Astrocyte (in vitro differentiated cells and primary cell): Measurements from ENCODE around the gene ITK. TPM values are rescaled to one million over a fixed set of nuclear protein-coding genes. Genes with fewer than 3 reads are reported as not detected.

Experiments
- DNase-seq: peaks from one replicate; pipeline ENCODE4 v3.0.0-alpha.2; 2010; ENCODE audit warnings: low read depth
- FAIRE-seq: peaks from 2 replicates; lab custom pipeline; 2011; peaks lifted over from hg19 to GRCh38; lab: Jason Lieb, UNC
- H2AFZ ChIP-seq: 2 replicates; pipeline ENCODE4 v1.6.0; 2012; ENCODE audit warnings: low read depth, low read length, inconsistent platforms
- H3K27ac ChIP-seq: 2 replicates; pipeline ENCODE4 v1.5.1; 2011; ENCODE audit warnings: low read depth, low read length, inconsistent platforms
- H3K27me3 ChIP-seq: 2 replicates; pipeline ENCODE4 v1.6.0; 2011; ENCODE audit warnings: low read length, inconsistent platforms; ENCODE audit not compliant: insufficient read depth
- H3K36me3 ChIP-seq: 2 replicates; pipeline ENCODE4 v1.5.1; 2011; ENCODE audit warnings: low read length, inconsistent platforms; ENCODE audit not compliant: insufficient read depth
- H3K4me1 ChIP-seq: 2 replicates; pipeline ENCODE4 v1.5.1; 2011; ENCODE audit warnings: low read length, inconsistent platforms; ENCODE audit not compliant: insufficient read depth
- H3K4me2 ChIP-seq: 2 replicates; pipeline ENCODE4 v1.6.0; 2012; ENCODE audit warnings: low read length, inconsistent platforms
- H3K4me3 ChIP-seq: 2 replicates; pipeline ENCODE4 v1.5.1; 2011; ENCODE audit warnings: low read depth, mild to moderate bottlenecking, low read length, inconsistent platforms; ENCODE audit not compliant: insufficient read depth
- H3K79me2 ChIP-seq: 2 replicates; pipeline ENCODE4 v1.6.0; 2012; ENCODE audit warnings: mild to moderate bottlenecking, low read length, inconsistent platforms; ENCODE audit not compliant: insufficient read depth
- H3K9ac ChIP-seq: 2 replicates; pipeline ENCODE4 v1.6.0; 2012; ENCODE audit warnings: mild to moderate bottlenecking, low read length, inconsistent platforms
- H3K9me3 ChIP-seq: 2 replicates; pipeline ENCODE4 v1.5.1; 2012; ENCODE audit warnings: low read depth, mild to moderate bottlenecking, low read length, inconsistent platforms; ENCODE audit not compliant: insufficient read depth
- H4K20me1 ChIP-seq: 2 replicates; pipeline ENCODE4 v1.6.0; 2012; ENCODE audit warnings: low read length, inconsistent platforms; ENCODE audit not compliant: insufficient read depth
- H3K27ac Mint-ChIP-seq: one replicate; pipeline ENCODE4 v1.8.0; 2021; ENCODE audit warnings: mild to moderate bottlenecking, mixed read lengths; ENCODE audit not compliant: unreplicated experiment
- H3K27me3 Mint-ChIP-seq: one replicate; pipeline ENCODE4 v1.8.0; 2021; ENCODE audit warnings: low read depth, mixed read lengths; ENCODE audit not compliant: unreplicated experiment
- H3K36me3 Mint-ChIP-seq: one replicate; pipeline ENCODE4 v1.8.0; 2021; ENCODE audit warnings: low read depth, mixed read lengths; ENCODE audit not compliant: unreplicated experiment
- H3K4me1 Mint-ChIP-seq: one replicate; pipeline ENCODE4 v1.8.0; 2021; ENCODE audit warnings: low read depth, mixed read lengths; ENCODE audit not compliant: unreplicated experiment
- H3K4me3 Mint-ChIP-seq: one replicate; pipeline ENCODE4 v1.8.0; 2021; ENCODE audit warnings: mild to moderate bottlenecking, moderate library complexity, mixed read lengths; ENCODE audit not compliant: unreplicated experiment
- H3K9me3 Mint-ChIP-seq: one replicate; pipeline ENCODE4 v1.8.0; 2021; ENCODE audit warnings: mild to moderate bottlenecking, mixed read lengths; ENCODE audit not compliant: unreplicated experiment
- EZH2 ChIP-seq: IDR thresholded peaks from 2 replicates; pipeline ENCODE4 v1.6.1; 2012; ENCODE audit warnings: mild to moderate bottlenecking, low read length, inconsistent platforms; ENCODE audit not compliant: insufficient read depth
- total RNA-seq: library from RNA; stranded (reverse); gene quantifications from 2 replicates; pipeline ENCODE4 v1.2.1, GENCODE V29; 2021
- TF ChIP-seq, protein P1 (sequence below): IDR thresholded peaks from 2 replicates; pipeline ENCODE4 v1.5.1; 2011; ENCODE audit warnings: low read depth, mild to moderate bottlenecking, inconsistent platforms, low read length, moderate library complexity; ENCODE audit not compliant: insufficient read depth

Gene ITK
- total RNA-seq, 1 donor from 2014 or later, result 0.48 TPM

DNA sequence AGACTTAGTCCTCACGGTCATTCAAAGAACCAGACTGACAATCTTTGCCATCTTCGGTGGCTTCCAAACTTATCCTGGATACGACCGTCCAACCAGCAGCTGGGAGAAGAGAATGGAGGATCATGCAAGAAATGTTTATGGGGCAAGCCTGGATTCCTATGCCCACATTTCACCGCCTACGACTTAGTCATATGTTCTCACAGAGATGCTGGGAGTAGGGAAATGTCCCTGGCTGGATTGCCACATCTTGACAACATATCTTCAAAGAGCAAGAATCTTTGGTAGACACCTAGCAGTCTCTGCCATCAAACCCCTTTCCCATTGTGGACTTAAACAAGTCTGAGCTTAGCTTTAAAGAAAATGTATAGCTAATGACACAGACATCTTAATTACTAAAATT, 42.9 kb upstream of the ITK start:
- Histone ChIP-seq H2AFZ (no peak overlapping the region), H3K4me3 (no peak overlapping the region), H3K4me2 (no peak overlapping the region), H3K36me3 (peaks cover 15% of the 10 kb centered on the region), H3K9me3 (no peaks in the 10 kb centered on the region), H3K27me3 (no peaks in the 10 kb centered on the region), H3K4me1 (peaks cover 5% of the 10 kb centered on the region), H3K9ac (no peak overlapping the region), H3K79me2 (peaks cover 41% of the 10 kb centered on the region), H4K20me1 (peaks cover 14% of the 10 kb centered on the region), H3K27ac (no peak overlapping the region)
- no peak for FAIRE-seq
- H3K4me1 Mint-ChIP-seq, result peaks cover 5% of the 10 kb centered on the region
- no peaks in the 10 kb centered on the region for H3K27me3 Mint-ChIP-seq
- DNase-seq, result no peak
- no peak overlapping the region for H3K4me3 Mint-ChIP-seq
- peak overlapping the region; percentile 81 for H3K27ac Mint-ChIP-seq
- no peaks in the 10 kb centered on the region for H3K9me3 Mint-ChIP-seq
- TF ChIP-seq, protein P1, sequence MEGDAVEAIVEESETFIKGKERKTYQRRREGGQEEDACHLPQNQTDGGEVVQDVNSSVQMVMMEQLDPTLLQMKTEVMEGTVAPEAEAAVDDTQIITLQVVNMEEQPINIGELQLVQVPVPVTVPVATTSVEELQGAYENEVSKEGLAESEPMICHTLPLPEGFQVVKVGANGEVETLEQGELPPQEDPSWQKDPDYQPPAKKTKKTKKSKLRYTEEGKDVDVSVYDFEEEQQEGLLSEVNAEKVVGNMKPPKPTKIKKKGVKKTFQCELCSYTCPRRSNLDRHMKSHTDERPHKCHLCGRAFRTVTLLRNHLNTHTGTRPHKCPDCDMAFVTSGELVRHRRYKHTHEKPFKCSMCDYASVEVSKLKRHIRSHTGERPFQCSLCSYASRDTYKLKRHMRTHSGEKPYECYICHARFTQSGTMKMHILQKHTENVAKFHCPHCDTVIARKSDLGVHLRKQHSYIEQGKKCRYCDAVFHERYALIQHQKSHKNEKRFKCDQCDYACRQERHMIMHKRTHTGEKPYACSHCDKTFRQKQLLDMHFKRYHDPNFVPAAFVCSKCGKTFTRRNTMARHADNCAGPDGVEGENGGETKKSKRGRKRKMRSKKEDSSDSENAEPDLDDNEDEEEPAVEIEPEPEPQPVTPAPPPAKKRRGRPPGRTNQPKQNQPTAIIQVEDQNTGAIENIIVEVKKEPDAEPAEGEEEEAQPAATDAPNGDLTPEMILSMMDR, result no peak
- no peak for TF ChIP-seq EZH2
- H3K36me3 Mint-ChIP-seq, result peaks cover 4% of the 10 kb centered on the region

- H3K4me2 ChIP-seq, result peak within 1 kb of the TSS; percentile 90
- peak within 1 kb of the TSS; percentile 91 for H3K27ac ChIP-seq
- peak within 1 kb of the TSS; percentile 94 for H3K4me3 ChIP-seq
- no peaks in the 10 kb centered on the region for H3K27me3 ChIP-seq
- peak; percentile 50 for FAIRE-seq
- DNase-seq, result peak; percentile 100
- TF ChIP-seq, protein P1, result no peak
- TF ChIP-seq EZH2, result no peak
- H3K4me1 ChIP-seq, result peaks cover 10% of the 10 kb centered on the region
- Mint-ChIP-seq H3K9me3 (no peaks in the 10 kb centered on the region), H3K27me3 (no peaks in the 10 kb centered on the region), H3K27ac (peak within 1 kb of the TSS; percentile 80), H3K4me3 (peak within 1 kb of the TSS; percentile 87), H3K4me1 (peaks cover 4% of the 10 kb centered on the region), H3K36me3 (peaks cover 2% of the 10 kb centered on the region)
- no peaks in the 10 kb centered on the region for H3K9me3 ChIP-seq
- peak within 1 kb of the TSS; percentile 90 for H2AFZ ChIP-seq
- peaks cover 6% of the 10 kb centered on the region for H4K20me1 ChIP-seq
- peaks cover 41% of the 10 kb centered on the region for H3K79me2 ChIP-seq
- H3K9ac ChIP-seq, result peak within 1 kb of the TSS; percentile 95
- H3K36me3 ChIP-seq, result peaks cover 10% of the 10 kb centered on the region
These were observed 38.1 kb upstream of the ITK start, which contains the start of gene MED7 for GRCh38 chr5:157142317-157143126. Gene MED7, minus strand, starts transcription at chr5:157142865. Its CDS starts 3,434 bp downstream, at chr5:157139431.
